Adrenal gland (tissue), 12 donors: ENCODE measurements around the gene ACLY. TPM values are rescaled to one million over a fixed set of nuclear protein-coding genes. Genes with fewer than 3 reads are reported as not detected.

Source experiments
- DNase-seq, 7 donors: peaks; one replicate each; pipeline ENCODE4 v3.0.0-alpha.2; 2019 to 2020
- H3K27ac ChIP-seq, 5 donors: fragments of 200-600 bp; sonication (generic) in 4 of 5; 1 replicate in 3 of 5; 2 replicates in 2 of 5; pipeline versions ENCODE4 v1.5.1 to v1.8.0; 2016 to 2020; ENCODE audit warnings: mild to moderate bottlenecking in 1 of 5
- H3K27me3 ChIP-seq: fragments of 200-600 bp; 2 replicates; pipeline ENCODE4 v1.8.0; 2021
- H3K36me3 ChIP-seq, 2 donors: fragments of 200-600 bp; replicated peaks in 1 of 2; 1 replicate in 1 of 2; 2 replicates in 1 of 2; pipeline versions ENCODE4 v1.5.1 to v1.8.0; 2018 to 2022
- H3K4me1 ChIP-seq, 2 donors: fragments of 200-600 bp; replicated peaks in 1 of 2; 1 replicate in 1 of 2; 2 replicates in 1 of 2; pipeline versions ENCODE4 v1.5.1 to v1.8.0; 2018 to 2021
- H3K4me3 ChIP-seq, 4 donors: fragments of 200-600 bp; sonication (generic) in 3 of 4; one replicate each; pipeline ENCODE4 v1.5.1; 2016 to 2018
- H3K9me3 ChIP-seq, 3 donors: fragments of 200-600 bp; sonication (generic) in 1 of 3; replicated peaks in 1 of 3; 1 replicate in 2 of 3; 2 replicates in 1 of 3; pipeline versions ENCODE4 v1.5.1 to v1.8.0; 2016 to 2021
- POLR2A ChIP-seq, 2 donors: fragments of 450-650 bp; IDR thresholded peaks; one replicate each; pipeline ENCODE4 v1.6.1; 2017; ENCODE audit warnings: antibody characterized with exemption in 2 of 2, mild to moderate bottlenecking in 2 of 2, moderate library complexity in 1 of 2
- WGBS, 4 donors: extraction: QIAGEN DNeasy Blood & Tissue Kit in 2 of 4; methylation state at CpG; one replicate each; pipeline versions ENCODE4 v1.1.5 to v1.1.7; 2013 to 2017; 5-methylcytosine and 5-hydroxymethylcytosine counted together
- intact Hi-C, 2 donors: fragments of 100-400 bp; cut with DNase I; formaldehyde crosslinking; loops; one replicate each; pipeline versions ENCODE4 v1.14.1 to v1.15.0; 2022 to 2023
- polyA plus RNA-seq, 3 donors: library from polyadenylated mRNA; stranded (reverse); fragments of 200-250 nt in 2 of 3; fragments of 350-450 nt in 1 of 3; fragmentation: Illumina TruSeq in 1 of 3; extraction: RNeasy Lipid Tissue Mini Kit (QIAGEN cat#74804) in 1 of 3; gene quantifications; one replicate each; pipeline ENCODE4 v1.2.3, GENCODE V29; 2013 to 2014
- total RNA-seq, 9 donors: library from RNA; depleted of rRNA in 4 of 9; stranded (reverse); fragments of >200 nt in 4 of 9; fragments of 120-200 nt in 1 of 9; fragmentation: NEBNext Ultra II Directional in 1 of 9; extraction: Animal tissue kit (Norgen Biotek cat#: 25700) in 1 of 9; gene quantifications; one replicate each; pipeline versions ENCODE4 v1.1.0 to v1.2.4, GENCODE V29; 2013 to 2023
- TF ChIP-seq, protein P1 (sequence below), 6 experiments: fragments of 450-650 bp in 4 of 6; fragments of 200-600 bp in 2 of 6; sonication (generic) in 1 of 6; IDR thresholded peaks; 1 replicate in 5 of 6; 2 replicates in 1 of 6; pipeline versions ENCODE4 v1.5.1 to v1.8.0; 2016 to 2021; ENCODE audit warnings: antibody characterized with exemption in 6 of 6, mild to moderate bottlenecking in 2 of 6, moderate library complexity in 1 of 6
- donor health status: healthy with polysubstance abuse.
- donor health status: Bipolar disorder and iron deficiency.
- donor health status: DM: yes; HTN: yes; CAD: no.
- donor health status: DM: no; HTN: no; CAD: no.
- donor health status: DM: no; HTN: no; CAD: no.
- donor health status: DM: yes; HTN: yes; CAD: no.

The ACLY gene
- total and polyA plus RNA-seq, 12 donors: 18.0 to 190 (median 74.0) TPM

- no peak for DNase-seq
- no peak for TF ChIP-seq POLR2A (IDR thresholded peaks at IDR 0.05)
- TF ChIP-seq, protein P1, sequence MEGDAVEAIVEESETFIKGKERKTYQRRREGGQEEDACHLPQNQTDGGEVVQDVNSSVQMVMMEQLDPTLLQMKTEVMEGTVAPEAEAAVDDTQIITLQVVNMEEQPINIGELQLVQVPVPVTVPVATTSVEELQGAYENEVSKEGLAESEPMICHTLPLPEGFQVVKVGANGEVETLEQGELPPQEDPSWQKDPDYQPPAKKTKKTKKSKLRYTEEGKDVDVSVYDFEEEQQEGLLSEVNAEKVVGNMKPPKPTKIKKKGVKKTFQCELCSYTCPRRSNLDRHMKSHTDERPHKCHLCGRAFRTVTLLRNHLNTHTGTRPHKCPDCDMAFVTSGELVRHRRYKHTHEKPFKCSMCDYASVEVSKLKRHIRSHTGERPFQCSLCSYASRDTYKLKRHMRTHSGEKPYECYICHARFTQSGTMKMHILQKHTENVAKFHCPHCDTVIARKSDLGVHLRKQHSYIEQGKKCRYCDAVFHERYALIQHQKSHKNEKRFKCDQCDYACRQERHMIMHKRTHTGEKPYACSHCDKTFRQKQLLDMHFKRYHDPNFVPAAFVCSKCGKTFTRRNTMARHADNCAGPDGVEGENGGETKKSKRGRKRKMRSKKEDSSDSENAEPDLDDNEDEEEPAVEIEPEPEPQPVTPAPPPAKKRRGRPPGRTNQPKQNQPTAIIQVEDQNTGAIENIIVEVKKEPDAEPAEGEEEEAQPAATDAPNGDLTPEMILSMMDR (IDR thresholded peaks at IDR 0.05): no peak
- Histone ChIP-seq H3K9me3 (no peaks in the 10 kb centered on the region), H3K4me3 (no peak overlapping the region), H3K27me3 (no peaks in the 10 kb centered on the region), H3K4me1 (no peaks in the 10 kb centered on the region), H3K27ac (no peak overlapping the region), H3K36me3 (no peaks in the 10 kb centered on the region)
- WGBS, 4 donors: 81 to 91% (median 86%) methylated on average over 6 of the region's 6 CpGs
- intact Hi-C loops: loop anchor here (10.0 kb wide), 2 partner anchors 153 to 223 kb away; partner anchors contain the start of gene HAP1 (in 1 of the 2)
Measured at GRCh38 chr17:41957869-41958439, 39.2 kb upstream of the ACLY start.

DNA sequence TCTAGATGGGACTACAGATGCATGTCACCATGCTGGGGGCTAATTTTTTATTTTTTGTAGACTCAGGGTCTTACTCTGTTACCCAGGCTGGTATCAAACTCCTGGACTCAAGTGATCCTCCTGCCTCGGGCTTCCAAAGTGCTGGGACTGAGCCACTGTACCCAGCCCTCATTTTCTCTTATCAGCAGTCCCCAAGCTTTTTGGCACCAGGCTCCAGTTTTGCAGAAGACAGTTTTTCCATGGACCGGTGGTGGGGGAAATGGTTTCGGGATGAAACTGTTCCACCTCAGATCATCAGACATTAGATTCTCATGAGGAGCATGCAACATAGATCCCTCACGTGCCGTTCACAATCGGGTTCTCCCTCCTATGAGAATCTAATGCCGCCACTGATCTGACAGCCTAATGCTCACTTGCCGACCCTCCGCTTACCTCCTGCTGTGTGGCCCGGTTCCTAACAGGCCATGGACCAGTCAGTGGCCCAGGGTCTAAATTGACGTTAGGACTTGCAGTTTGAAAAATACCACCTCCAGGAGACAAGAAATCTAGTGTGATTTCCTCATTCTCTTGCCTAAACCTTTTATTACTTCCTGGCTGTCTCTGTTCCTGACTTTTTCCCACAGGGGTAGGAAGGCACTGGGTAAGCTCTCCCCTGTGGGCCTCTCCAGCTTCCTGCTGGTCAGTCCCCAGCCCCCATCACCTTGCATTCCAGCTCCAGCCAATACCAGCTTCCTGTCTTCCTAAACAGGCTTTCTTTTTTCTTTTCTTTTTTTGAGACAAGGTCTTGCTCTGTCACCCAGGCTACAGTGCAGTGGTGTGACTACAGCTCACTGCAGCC lies 38.5 kb upstream of the ACLY start:
- H3K27ac ChIP-seq: no peak overlapping the region
- 62 to 73% (median 70%) methylated on average over 8 to 11 of the region's 11 CpGs for WGBS, 4 donors
- H3K4me3 ChIP-seq: no peak overlapping the region
- no peaks in the 10 kb centered on the region for H3K9me3 ChIP-seq
- no peak for DNase-seq
- no peaks in the 10 kb centered on the region for H3K36me3 ChIP-seq
- H3K4me1 ChIP-seq: no peaks in the 10 kb centered on the region
- H3K27me3 ChIP-seq: no peaks in the 10 kb centered on the region
- TF ChIP-seq, protein P1 (IDR thresholded peaks at IDR 0.05): no peak
- TF ChIP-seq POLR2A (IDR thresholded peaks at IDR 0.05): no peak
- intact Hi-C loops: loop anchor here (10.0 kb wide), 2 partner anchors 152 to 222 kb away; partner anchors contain the start of gene HAP1 (in 1 of the 2)

DNA sequence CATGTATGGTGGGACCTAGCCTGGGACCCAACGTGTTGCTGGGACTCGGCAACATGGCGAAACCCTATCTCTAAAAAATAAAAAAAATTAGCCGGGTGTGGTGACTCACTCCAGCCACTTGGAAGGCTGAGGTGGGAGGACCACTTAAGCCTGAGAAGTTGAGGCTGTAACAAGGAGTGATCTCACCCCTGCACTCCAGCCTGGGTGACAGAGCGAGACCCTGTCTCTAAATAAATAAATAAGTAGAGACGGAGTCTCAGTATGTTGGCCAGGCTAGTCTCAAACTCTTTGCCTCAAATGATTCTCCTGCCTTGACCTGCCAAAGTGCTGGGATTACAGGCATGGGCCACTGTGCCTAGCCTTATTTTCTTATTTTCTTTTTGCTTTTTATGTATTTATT lies 37.8 kb upstream of the ACLY start:
- H3K4me1 ChIP-seq: no peaks in the 10 kb centered on the region
- no peak for TF ChIP-seq POLR2A (IDR thresholded peaks at IDR 0.05)
- TF ChIP-seq, protein P1 (IDR thresholded peaks at IDR 0.05): no peak
- no peaks in the 10 kb centered on the region for H3K9me3 ChIP-seq
- H3K4me3 ChIP-seq: no peak overlapping the region
- H3K36me3 ChIP-seq: no peaks in the 10 kb centered on the region
- no peaks in the 10 kb centered on the region for H3K27me3 ChIP-seq
- H3K27ac ChIP-seq: no peak overlapping the region
- WGBS, 4 donors: 83 to 95% (median 91%) methylated on average over 6 of the region's 6 CpGs
- intact Hi-C loops: loop anchor here (10.0 kb wide), 2 partner anchors 152 to 222 kb away; partner anchors contain the start of gene HAP1 (in 1 of the 2)
- DNase-seq: no peak

GRCh38 chr17:41948762-41949460 lies 30.2 kb upstream of the ACLY start:
- H3K36me3 ChIP-seq: no peaks in the 10 kb centered on the region
- H3K9me3 ChIP-seq: no peaks in the 10 kb centered on the region
- DNase-seq: no peak
- H3K27ac ChIP-seq: no peak overlapping the region
- TF ChIP-seq, protein P1 (IDR thresholded peaks at IDR 0.05): no peak
- no peak for TF ChIP-seq POLR2A (IDR thresholded peaks at IDR 0.05)
- intact Hi-C loops: no loop called here
- H3K27me3 ChIP-seq: no peaks in the 10 kb centered on the region
- no peak overlapping the region for H3K4me3 ChIP-seq
- 75 to 89% (median 85%) methylated on average over 8 to 11 of the region's 11 CpGs for WGBS, 4 donors
- no peaks in the 10 kb centered on the region for H3K4me1 ChIP-seq
